NCI-H2081 treated with DMSO at 0.1 percent for 48 hours (cell line): ENCODE measurements around the gene ARCN1.
A peak's percentile ranks its signal among the peaks of the same experiment; 100 is the strongest.

Experiments
- DNase-seq: peaks from one replicate; lab custom pipeline; 2025; lab: John Stamatoyannopoulos, UW

ARCN1 gene

GRCh38 chr11:118621784-118622375, 49.7 kb downstream of the ARCN1 start:
- no peak for DNase-seq

- peak; percentile 44 for DNase-seq
Observed at GRCh38 chr11:118622376-118623268, 50.4 kb downstream of the ARCN1 start.

GRCh38 chr11:118623269-118623655, 51.1 kb downstream of the ARCN1 start:
- peak; percentile 76 for DNase-seq

GRCh38 chr11:118625036-118625690, 53.0 kb downstream of the ARCN1 start:
- no peak for DNase-seq

GRCh38 chr11:118625976-118626375, 53.8 kb downstream of the ARCN1 start:
- peak; percentile 24 for DNase-seq

GRCh38 chr11:118627566-118627965, 55.4 kb downstream of the ARCN1 start:
- no peak for DNase-seq

- DNase-seq, result no peak
Observed at GRCh38 chr11:118628031-118628430, 55.8 kb downstream of the ARCN1 start.

- DNase-seq, result no peak
Observed at GRCh38 chr11:118628432-118628831, 56.2 kb downstream of the ARCN1 start.

GRCh38 chr11:118628861-118629549, 56.8 kb downstream of the ARCN1 start:
- DNase-seq, result no peak

GRCh38 chr11:118629761-118630661, 57.8 kb downstream of the ARCN1 start:
- no peak for DNase-seq

- DNase-seq, result no peak
Observed at GRCh38 chr11:118631142-118631909, 59.1 kb downstream of the ARCN1 start.

- no peak for DNase-seq
Observed at GRCh38 chr11:118632577-118633318, 60.5 kb downstream of the ARCN1 start.

GRCh38 chr11:118633319-118633690, 61.1 kb downstream of the ARCN1 start:
- no peak for DNase-seq

- DNase-seq, result no peak
Observed at GRCh38 chr11:118633979-118634378, 61.8 kb downstream of the ARCN1 start.

- DNase-seq, result peak; percentile 13
Observed at GRCh38 chr11:118634431-118635236, 62.4 kb downstream of the ARCN1 start.

GRCh38 chr11:118635237-118635591, 63.0 kb downstream of the ARCN1 start:
- DNase-seq, result no peak

- no peak for DNase-seq
Observed at GRCh38 chr11:118635642-118636041, 63.4 kb downstream of the ARCN1 start.

- no peak for DNase-seq
Observed at GRCh38 chr11:118636569-118637290, 64.5 kb downstream of the ARCN1 start.
